Neural cell (in vitro differentiated cells): Measurements from ENCODE around the gene MRPL32. TPM values are rescaled to one million over a fixed set of nuclear protein-coding genes. Genes with fewer than 3 reads are reported as not detected.

ENCODE experiments used
- H2AFZ ChIP-seq: fragments of 200-600, 300-800 bp; sonication (generic), shearing (Covaris generic); 2 replicates; pipeline ENCODE4 v1.6.0; 2014; ENCODE audit warnings: low read depth, mild to moderate bottlenecking, antibody characterized with exemption, low read length, moderate library complexity
- H3F3A ChIP-seq: fragments of 200-600 bp; shearing (Covaris generic); 2 replicates; pipeline ENCODE4 v1.6.1; 2016; ENCODE audit warnings: mild to moderate bottlenecking, moderate library complexity, mixed read lengths, antibody characterized with exemption, low read length; ENCODE audit not compliant: insufficient read depth, poor library complexity, severe bottlenecking
- H3K27ac ChIP-seq: fragments of 200-600, 300-800 bp; sonication (generic), shearing (Covaris generic); 2 replicates; pipeline ENCODE4 v1.5.1; 2014; ENCODE audit warnings: mild to moderate bottlenecking, low read length, moderate library complexity
- H3K27me3 ChIP-seq: fragments of 300-800, 200-600 bp; sonication (generic), shearing (Covaris generic); 2 replicates; pipeline ENCODE4 v1.6.0; 2014; ENCODE audit warnings: mild to moderate bottlenecking, low read depth, low read length, moderate library complexity; ENCODE audit not compliant: insufficient read depth
- H3K36me3 ChIP-seq: fragments of 300-800, 200-600 bp; sonication (generic), shearing (Covaris generic); 2 replicates; pipeline ENCODE4 v1.5.1; 2014; ENCODE audit warnings: mild to moderate bottlenecking, antibody characterized with exemption, low read length, moderate library complexity; ENCODE audit not compliant: insufficient read depth
- H3K4me2 ChIP-seq: fragments of 300-800, 200-600 bp; sonication (generic), shearing (Covaris generic); 2 replicates; pipeline ENCODE4 v1.6.0; 2014; ENCODE audit warnings: mild to moderate bottlenecking, low read length
- H3K4me3 ChIP-seq: fragments of 300-800, 200-600 bp; sonication (generic), shearing (Covaris generic); 2 replicates; pipeline ENCODE4 v1.5.1; 2014; ENCODE audit warnings: mild to moderate bottlenecking, low read length, moderate library complexity
- H3K79me2 ChIP-seq: fragments of 200-600 bp; shearing (Covaris generic); replicated peaks from 2 replicates; pipeline ENCODE4 v1.6.0; 2014; ENCODE audit warnings: mild to moderate bottlenecking, low read length, moderate library complexity; ENCODE audit not compliant: insufficient read depth
- H3K9ac ChIP-seq: fragments of 300-800, 200-600 bp; sonication (generic), shearing (Covaris generic); 2 replicates; pipeline ENCODE4 v1.6.1; 2016; ENCODE audit warnings: mild to moderate bottlenecking, low read length, mixed read lengths
- H3K9me2 ChIP-seq: fragments of 200-600 bp; shearing (Covaris generic); 2 replicates; pipeline ENCODE4 v1.6.1; 2016; ENCODE audit warnings: mild to moderate bottlenecking, low read length, mixed read lengths; ENCODE audit not compliant: insufficient read depth
- H3K9me3 ChIP-seq: fragments of 200-600, 300-800 bp; sonication (generic), shearing (Covaris generic); 2 replicates; pipeline ENCODE4 v1.6.1; 2016; ENCODE audit warnings: mild to moderate bottlenecking, mixed run types, low read length, moderate library complexity, mixed read lengths
- H4K20me1 ChIP-seq: fragments of 200-600 bp; shearing (Covaris generic); 2 replicates; pipeline ENCODE4 v1.6.1; 2016; ENCODE audit warnings: mild to moderate bottlenecking, mixed run types; ENCODE audit not compliant: insufficient read depth
- CTCF ChIP-seq: fragments of 450-650 bp; IDR thresholded peaks from 2 replicates; pipeline ENCODE4 v1.5.1; 2014; ENCODE audit warnings: antibody characterized with exemption, mild to moderate bottlenecking, moderate library complexity; ENCODE audit not compliant: poor library complexity, severe bottlenecking
- EP300 ChIP-seq: fragments of 450-650 bp; conservative IDR thresholded peaks from 2 replicates; pipeline ENCODE4 v1.6.1; 2014; ENCODE audit warnings: antibody characterized with exemption, mild to moderate bottlenecking, moderate library complexity; ENCODE audit not compliant: poor library complexity, severe bottlenecking
- EZH2 ChIP-seq: fragments of 200-600, 300-800 bp; shearing (Covaris generic), sonication (generic); IDR thresholded peaks from 2 replicates; pipeline ENCODE4 v1.6.1; 2014; ENCODE audit warnings: antibody characterized with exemption, low read length, borderline replicate concordance, mild to moderate bottlenecking; ENCODE audit not compliant: insufficient read depth, poor library complexity, severe bottlenecking
- MXI1 ChIP-seq: fragments of 450-650 bp; conservative IDR thresholded peaks from 2 replicates; pipeline ENCODE4 v1.6.1; 2014; ENCODE audit warnings: antibody characterized with exemption, mild to moderate bottlenecking; ENCODE audit not compliant: poor library complexity, severe bottlenecking
- POLR2AphosphoS5 ChIP-seq: IDR thresholded peaks from 2 replicates; pipeline ENCODE4 v1.6.1; 2012
- RAD21 ChIP-seq: fragments of 450-650 bp; conservative IDR thresholded peaks from 2 replicates; pipeline ENCODE4 v1.6.1; 2014; ENCODE audit warnings: antibody characterized with exemption, mild to moderate bottlenecking, moderate library complexity
- REST ChIP-seq: IDR thresholded peaks from 2 replicates; pipeline ENCODE4 v1.6.1; 2012; ENCODE audit warnings: borderline replicate concordance
- SMC3 ChIP-seq: fragments of 450-650 bp; conservative IDR thresholded peaks from 2 replicates; pipeline ENCODE4 v1.6.1; 2014; ENCODE audit warnings: antibody characterized with exemption, mild to moderate bottlenecking, moderate library complexity; ENCODE audit not compliant: poor library complexity
- TAF1 ChIP-seq: IDR thresholded peaks from 2 replicates; pipeline ENCODE4 v1.6.1; 2012; ENCODE audit warnings: low read depth
- polyA plus RNA-seq: library from polyadenylated mRNA; depleted of rRNA; stranded (reverse); fragments of >200 nt; gene quantifications from 2 replicates; pipeline ENCODE4 v1.2.3, GENCODE V29; 2014

MRPL32 gene
- polyA plus RNA-seq, 1 donor from 2014 or later, result 193 TPM

- Histone ChIP-seq H3K9me2 (no peaks in the 10 kb centered on the region), H3K4me2 (no peak overlapping the region), H3K79me2 (no peaks in the 10 kb centered on the region), H3K4me3 (no peak overlapping the region), H3K27ac (no peak overlapping the region), H4K20me1 (no peaks in the 10 kb centered on the region), H2AFZ (no peak overlapping the region), H3K36me3 (no peaks in the 10 kb centered on the region), H3F3A (no peaks in the 10 kb centered on the region), H3K9ac (no peak overlapping the region), H3K27me3 (no peaks in the 10 kb centered on the region), H3K9me3 (no peaks in the 10 kb centered on the region)
- no peak for TF ChIP-seq EP300
- TF ChIP-seq EZH2, result no peak
- TF ChIP-seq RAD21, result no peak
- no peak for TF ChIP-seq CTCF
- TF ChIP-seq POLR2AphosphoS5, result no peak
- TF ChIP-seq SMC3, result no peak
- no peak for TF ChIP-seq REST
- TF ChIP-seq MXI1, result no peak
- TF ChIP-seq TAF1, result no peak
Measured at GRCh38 chr7:42976371-42976770, 44.2 kb downstream of the MRPL32 start.

GRCh38 chr7:42978496-42978895 is 46.3 kb downstream of the MRPL32 start:
- H3K4me3 ChIP-seq, result no peak overlapping the region
- no peaks in the 10 kb centered on the region for H3K27me3 ChIP-seq
- H3K4me2 ChIP-seq, result no peak overlapping the region
- no peaks in the 10 kb centered on the region for H3K36me3 ChIP-seq
- H3K27ac ChIP-seq, result no peak overlapping the region
- H4K20me1 ChIP-seq, result no peaks in the 10 kb centered on the region
- no peaks in the 10 kb centered on the region for H3K79me2 ChIP-seq
- H3K9me3 ChIP-seq, result no peaks in the 10 kb centered on the region
- H3F3A ChIP-seq, result no peaks in the 10 kb centered on the region
- no peak overlapping the region for H2AFZ ChIP-seq
- H3K9me2 ChIP-seq, result no peaks in the 10 kb centered on the region
- TF ChIP-seq POLR2AphosphoS5 (no peak), SMC3 (no peak), CTCF (no peak), REST (no peak), TAF1 (no peak), MXI1 (no peak), RAD21 (no peak)
- H3K9ac ChIP-seq, result no peak overlapping the region
